Activated CD4-positive, alpha-beta T cell treated with anti-CD3 and anti-CD28 coated beads for 4 hours (primary cell): ENCODE measurements around the gene TMEM45A.
"Not testable (repeated sequence)": the region's sequence is repeated elsewhere in the genome, so short reads cannot be mapped to it uniquely, and the experiment has no call there.

Source experiments
- DNase-seq, 2 donors: peaks; one replicate each; pipeline ENCODE4 v3.0.0-alpha.2; 2020

The TMEM45A gene

GRCh38 chr3:100492059-100493006 lies at the start of gene TMEM45A:
Gene TMEM45A, plus strand, starts transcription at chr3:100492619. Its CDS starts 62,593 bp downstream, at chr3:100555212.
- DNase-seq = peak; percentile 41 to 66

GRCh38 chr3:100443690-100444089 lies 48.7 kb upstream of the TMEM45A start:
- no peak for DNase-seq

- DNase-seq = not testable (repeated sequence)
Observed at GRCh38 chr3:100447067-100447466, 45.4 kb upstream of the TMEM45A start.

GRCh38 chr3:100448079-100448478 lies 44.3 kb upstream of the TMEM45A start:
- no peak for DNase-seq

GRCh38 chr3:100449214-100449613 lies 43.2 kb upstream of the TMEM45A start:
- no peak for DNase-seq

- no peak for DNase-seq
Observed at GRCh38 chr3:100454677-100455076, 37.7 kb upstream of the TMEM45A start.

- no peak for DNase-seq
Observed at GRCh38 chr3:100455841-100456550, 36.4 kb upstream of the TMEM45A start.

- DNase-seq = no peak
Observed at GRCh38 chr3:100456745-100457144, 35.7 kb upstream of the TMEM45A start.

- DNase-seq = no peak
Observed at GRCh38 chr3:100457811-100458210, 34.6 kb upstream of the TMEM45A start.

- no peak for DNase-seq
Observed at GRCh38 chr3:100458814-100459213, 33.6 kb upstream of the TMEM45A start.

- DNase-seq = no peak
Observed at GRCh38 chr3:100463002-100463401, 29.4 kb upstream of the TMEM45A start.

GRCh38 chr3:100463646-100464155 lies 28.7 kb upstream of the TMEM45A start:
- no peak for DNase-seq

GRCh38 chr3:100465892-100466777 lies 26.3 kb upstream of the TMEM45A start:
- no peak for DNase-seq

GRCh38 chr3:100467133-100467532 lies 25.3 kb upstream of the TMEM45A start:
- no peak for DNase-seq

GRCh38 chr3:100468676-100469075 lies 23.7 kb upstream of the TMEM45A start:
- DNase-seq = no peak

GRCh38 chr3:100470951-100471350 lies 21.5 kb upstream of the TMEM45A start:
- DNase-seq = no peak

GRCh38 chr3:100471444-100471843 lies 21.0 kb upstream of the TMEM45A start:
- DNase-seq = no peak

- not testable (repeated sequence) for DNase-seq
Observed at GRCh38 chr3:100477851-100478360, 14.5 kb upstream of the TMEM45A start.

- DNase-seq = not testable (repeated sequence)
Observed at GRCh38 chr3:100478521-100478920, 13.9 kb upstream of the TMEM45A start.

GRCh38 chr3:100480081-100480480 lies 12.3 kb upstream of the TMEM45A start:
- no peak for DNase-seq

- no peak for DNase-seq
Observed at GRCh38 chr3:100482176-100482575, 10.2 kb upstream of the TMEM45A start.

- no peak for DNase-seq
Observed at GRCh38 chr3:100483529-100483928, 8.9 kb upstream of the TMEM45A start.
